ENCODE data around the gene JPH4.
"Not testable (repeated sequence)": the region's sequence is repeated elsewhere in the genome, so short reads cannot be mapped to it uniquely, and the experiment has no call there.

The JPH4 gene

DNA sequence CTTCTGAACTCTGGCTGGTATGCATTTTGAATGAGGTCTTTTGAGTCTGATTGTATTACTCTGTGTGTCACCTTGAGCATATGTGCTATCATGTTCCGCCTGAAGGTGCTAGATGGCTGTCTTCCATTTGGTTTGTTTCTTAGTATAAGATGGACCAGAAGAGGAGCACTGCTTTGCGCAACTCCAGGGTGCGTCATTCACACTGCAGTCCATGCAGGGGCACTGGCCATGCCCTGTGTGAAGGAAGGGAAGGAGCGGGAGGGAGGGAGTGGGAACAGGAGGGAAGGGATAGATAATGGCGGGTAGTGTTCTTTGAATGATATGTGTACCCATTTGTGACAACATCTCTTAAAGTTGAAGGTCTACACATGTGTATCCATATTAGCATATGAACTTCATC lies 35.2 kb downstream of the JPH4 start:
- Histone ChIP-seq H3K4me1 (ENCODE audit: control insufficient read depth, insufficient read depth, low read length, unreplicated experiment) (peaks cover 9% of the 10 kb centered on the region), H3K27ac (ENCODE audit: low read depth, low read length) (no peak overlapping the region), H2AFZ (ENCODE audit: low read length, unreplicated experiment) (no peak overlapping the region), H3K36me3 (ENCODE audit: insufficient read depth, low read length) (no peaks in the 10 kb centered on the region), H3K27me3 (ENCODE audit: insufficient read depth, low read length) (no peaks in the 10 kb centered on the region), H3K4me3 (ENCODE audit: low read depth, low read length) (no peak overlapping the region), H3K79me2 (ENCODE audit: control insufficient read depth, insufficient read depth, low read length, unreplicated experiment) (no peaks in the 10 kb centered on the region)

DNA sequence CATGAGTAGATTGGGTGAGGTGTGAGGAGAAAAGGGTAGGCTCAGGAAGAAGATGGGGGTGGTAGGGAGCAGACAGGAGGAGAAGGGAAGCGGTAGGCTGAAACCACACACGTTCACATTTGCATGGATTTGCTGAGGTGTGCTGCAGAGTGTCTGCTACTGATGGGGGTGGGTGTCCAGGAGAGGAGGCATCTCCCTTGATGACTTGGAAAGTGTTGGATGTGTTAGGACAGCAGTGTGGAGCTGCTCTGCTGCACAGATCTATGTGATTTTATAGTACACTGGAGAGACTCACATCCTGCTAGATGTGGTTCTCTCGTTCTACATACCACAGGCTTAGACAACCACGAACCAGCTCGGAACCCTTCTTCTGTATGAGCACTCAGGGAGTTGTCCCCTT lies 36.3 kb downstream of the JPH4 start:
- H3K27me3 ChIP-seq (ENCODE audit: insufficient read depth, low read length): no peaks in the 10 kb centered on the region
- no peaks in the 10 kb centered on the region for H3K36me3 ChIP-seq (ENCODE audit: insufficient read depth, low read length)
- H3K27ac ChIP-seq (ENCODE audit: low read depth, low read length): no peak overlapping the region
- no peak overlapping the region for H3K4me3 ChIP-seq (ENCODE audit: low read depth, low read length)
- H3K4me1 ChIP-seq (ENCODE audit: control insufficient read depth, insufficient read depth, low read length, unreplicated experiment): peaks cover 9% of the 10 kb centered on the region
- H3K79me2 ChIP-seq (ENCODE audit: control insufficient read depth, insufficient read depth, low read length, unreplicated experiment): no peaks in the 10 kb centered on the region
- H2AFZ ChIP-seq (ENCODE audit: low read length, unreplicated experiment): no peak overlapping the region

DNA sequence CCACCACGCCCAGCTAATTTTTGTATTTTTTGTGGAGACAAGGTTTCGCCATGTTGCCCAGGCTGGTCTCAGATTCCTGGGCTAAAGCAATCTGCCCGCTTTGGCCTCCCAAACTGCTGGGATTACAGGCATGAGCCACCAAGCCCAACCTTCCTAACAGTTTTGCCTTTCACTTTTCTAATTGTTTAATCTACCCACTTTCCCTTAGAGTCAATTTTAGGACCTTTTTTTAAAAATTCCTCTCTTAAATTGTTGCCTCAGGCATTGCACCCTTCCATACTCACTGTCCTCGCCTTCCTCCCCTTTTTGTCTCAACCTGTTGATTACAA lies 38.5 kb downstream of the JPH4 start:
- Histone ChIP-seq H3K4me3 (ENCODE audit: low read depth, low read length) (no peak overlapping the region), H3K27me3 (ENCODE audit: insufficient read depth, low read length) (no peaks in the 10 kb centered on the region), H3K4me1 (ENCODE audit: control insufficient read depth, insufficient read depth, low read length, unreplicated experiment) (peaks cover 8% of the 10 kb centered on the region), H3K27ac (ENCODE audit: low read depth, low read length) (no peak overlapping the region), H3K36me3 (ENCODE audit: insufficient read depth, low read length) (no peaks in the 10 kb centered on the region), H2AFZ (ENCODE audit: low read length, unreplicated experiment) (no peak overlapping the region), H3K79me2 (ENCODE audit: control insufficient read depth, insufficient read depth, low read length, unreplicated experiment) (no peaks in the 10 kb centered on the region)

DNA sequence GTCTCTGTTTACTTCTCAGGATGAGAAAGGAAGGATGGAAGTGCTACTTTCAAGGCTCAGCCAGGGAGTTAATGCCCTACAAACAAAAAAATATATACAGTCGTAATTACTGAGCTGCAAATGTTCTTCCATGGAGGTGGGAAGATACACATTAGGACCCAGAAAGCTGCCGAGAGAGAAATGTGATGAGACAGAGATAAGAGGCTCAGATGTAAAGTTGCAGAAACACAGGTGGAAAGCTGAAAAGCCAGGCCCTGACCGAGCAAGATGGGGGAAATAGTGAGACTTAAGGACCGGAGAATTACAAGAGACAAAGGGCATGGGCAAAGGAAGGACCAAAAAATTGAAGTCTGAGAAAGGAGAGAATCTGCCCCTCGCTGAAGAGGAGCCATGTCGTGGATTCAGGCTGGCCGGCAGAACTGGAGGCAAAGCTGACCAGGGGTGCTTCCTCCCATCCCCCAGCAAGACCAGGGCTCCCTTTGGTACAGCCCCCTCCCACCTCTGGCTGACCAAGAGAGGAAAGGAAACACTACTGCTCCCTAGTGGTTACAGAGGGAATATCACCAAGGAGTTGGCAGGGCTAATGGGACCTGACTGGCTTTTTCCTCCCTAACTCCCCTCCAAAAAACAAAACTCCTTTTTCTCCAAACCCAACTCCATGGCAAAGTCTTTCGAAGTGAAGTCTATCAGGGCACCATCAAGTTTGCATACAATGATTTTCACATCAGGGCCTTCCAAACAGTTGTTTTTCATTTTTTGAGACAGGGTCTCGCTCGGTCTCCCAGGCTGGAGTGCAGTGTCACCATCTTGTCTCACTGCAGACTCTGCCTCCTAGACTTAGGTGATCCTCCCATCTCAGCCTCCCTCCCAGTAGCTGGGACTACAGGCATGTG lies 39.1 kb downstream of the JPH4 start:
- H3K79me2 ChIP-seq (ENCODE audit: control insufficient read depth, insufficient read depth, low read length, unreplicated experiment): no peaks in the 10 kb centered on the region
- H3K36me3 ChIP-seq (ENCODE audit: insufficient read depth, low read length): no peaks in the 10 kb centered on the region
- no peak overlapping the region for H3K4me3 ChIP-seq (ENCODE audit: low read depth, low read length)
- peaks cover 6% of the 10 kb centered on the region for H3K4me1 ChIP-seq (ENCODE audit: control insufficient read depth, insufficient read depth, low read length, unreplicated experiment)
- peak overlapping the region; percentile 67 for H2AFZ ChIP-seq (ENCODE audit: low read length, unreplicated experiment)
- no peaks in the 10 kb centered on the region for H3K27me3 ChIP-seq (ENCODE audit: insufficient read depth, low read length)
- H3K27ac ChIP-seq (ENCODE audit: low read depth, low read length): no peak overlapping the region

DNA sequence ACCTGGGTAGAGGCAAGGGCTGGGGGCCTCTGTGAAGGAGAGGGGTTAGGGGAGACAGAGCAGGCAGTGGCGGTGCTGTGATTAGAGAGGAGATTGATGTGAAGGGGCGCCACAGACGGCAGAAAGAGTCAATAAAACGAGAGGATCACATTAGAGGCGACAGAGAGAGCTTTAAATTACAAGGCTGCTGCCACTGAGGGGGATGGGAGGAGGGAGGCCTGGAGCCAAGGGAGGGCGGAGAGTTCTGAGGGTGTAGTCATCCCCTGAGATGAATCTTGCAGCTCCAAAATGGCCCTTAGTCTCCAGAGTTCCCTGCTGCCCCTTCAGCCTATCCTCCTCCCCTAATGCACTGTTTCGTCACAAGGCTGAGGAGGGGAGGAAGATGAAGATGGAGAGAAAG lies 39.8 kb downstream of the JPH4 start:
- H3K79me2 ChIP-seq (ENCODE audit: control insufficient read depth, insufficient read depth, low read length, unreplicated experiment): no peaks in the 10 kb centered on the region
- peaks cover 6% of the 10 kb centered on the region for H3K4me1 ChIP-seq (ENCODE audit: control insufficient read depth, insufficient read depth, low read length, unreplicated experiment)
- H3K27ac ChIP-seq (ENCODE audit: low read depth, low read length): no peak overlapping the region
- H3K4me3 ChIP-seq (ENCODE audit: low read depth, low read length): no peak overlapping the region
- H3K36me3 ChIP-seq (ENCODE audit: insufficient read depth, low read length): no peaks in the 10 kb centered on the region
- peak overlapping the region; percentile 67 for H2AFZ ChIP-seq (ENCODE audit: low read length, unreplicated experiment)
- H3K27me3 ChIP-seq (ENCODE audit: insufficient read depth, low read length): no peaks in the 10 kb centered on the region

DNA sequence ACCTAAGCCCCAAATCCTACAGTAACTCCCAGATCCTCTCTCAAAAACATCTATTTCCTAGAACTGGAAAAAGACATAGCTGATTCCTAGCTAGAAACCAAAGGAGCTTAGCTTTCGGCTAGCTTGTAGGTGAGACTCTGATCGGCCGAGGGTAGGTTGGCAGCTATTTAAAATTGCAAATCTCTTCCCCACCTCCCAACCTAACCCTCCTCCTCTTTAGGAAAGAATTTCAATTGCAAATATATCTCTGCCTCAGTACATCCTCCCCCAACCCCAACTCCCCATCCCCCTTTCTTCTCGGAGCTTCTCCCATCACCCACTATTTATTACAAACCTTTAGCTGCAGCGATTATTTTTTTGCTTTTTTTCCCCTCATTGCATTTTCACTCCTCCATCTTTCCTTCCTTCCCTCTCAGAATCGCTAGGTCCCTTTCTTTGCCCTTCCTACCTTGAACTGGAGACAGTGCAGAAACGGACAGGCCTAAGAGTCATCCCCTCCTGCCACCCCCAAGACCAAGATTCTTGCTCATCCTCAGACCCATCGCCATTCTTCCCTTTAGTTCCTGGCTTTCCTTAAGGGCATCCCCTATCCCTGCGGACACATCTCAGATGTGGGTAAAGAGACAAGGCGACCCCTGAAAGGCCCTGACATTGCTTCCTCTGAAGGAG lies 40.4 kb downstream of the JPH4 start:
- H3K4me3 ChIP-seq (ENCODE audit: low read depth, low read length): no peak overlapping the region

DNA sequence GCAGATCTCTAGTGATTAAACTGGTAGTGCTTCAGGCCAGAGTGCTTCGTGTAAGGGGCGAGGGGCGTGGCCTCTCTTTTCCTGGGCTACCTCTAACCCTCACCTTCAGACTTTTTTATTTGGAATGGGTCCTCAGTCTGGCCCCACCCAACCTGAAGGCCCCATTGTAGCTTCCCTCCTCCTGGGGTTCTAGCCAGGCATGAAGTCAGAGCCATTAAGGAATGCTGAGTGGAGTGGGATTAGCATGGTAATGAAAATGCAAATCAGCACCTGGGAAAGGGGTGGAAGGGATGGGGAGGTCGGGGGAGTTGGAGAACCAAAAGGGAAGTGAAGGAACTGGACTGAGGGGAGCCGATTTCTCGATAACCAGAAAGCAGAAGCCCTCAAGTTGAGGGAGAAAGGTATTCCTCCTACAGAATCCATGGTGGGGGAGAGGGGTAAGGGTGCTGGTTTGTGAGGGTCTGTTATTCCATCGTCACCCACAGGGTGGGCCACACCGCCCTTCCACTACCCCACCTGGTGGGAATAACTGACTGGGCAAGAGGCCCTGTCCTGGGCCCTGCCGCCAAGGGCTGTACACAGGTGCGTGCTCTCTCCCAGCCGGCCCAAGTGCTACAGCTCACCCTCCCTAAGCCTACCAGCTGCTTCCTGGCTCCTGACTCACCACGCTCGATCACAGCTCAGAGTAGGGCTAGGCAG lies 41.1 kb downstream of the JPH4 start:
- H3K27ac ChIP-seq (ENCODE audit: low read depth, low read length): no peak overlapping the region
- H3K79me2 ChIP-seq (ENCODE audit: control insufficient read depth, insufficient read depth, low read length, unreplicated experiment): no peaks in the 10 kb centered on the region
- H3K36me3 ChIP-seq (ENCODE audit: insufficient read depth, low read length): no peaks in the 10 kb centered on the region
- no peaks in the 10 kb centered on the region for H3K27me3 ChIP-seq (ENCODE audit: insufficient read depth, low read length)
- H2AFZ ChIP-seq (ENCODE audit: low read length, unreplicated experiment): no peak overlapping the region
- no peak overlapping the region for H3K4me3 ChIP-seq (ENCODE audit: low read depth, low read length)
- peaks cover 6% of the 10 kb centered on the region for H3K4me1 ChIP-seq (ENCODE audit: control insufficient read depth, insufficient read depth, low read length, unreplicated experiment)

More for the DNA sequence above, 40.4 kb downstream of the JPH4 start:
- no peaks in the 10 kb centered on the region for H3K36me3 ChIP-seq (ENCODE audit: insufficient read depth, low read length)
- H3K4me1 ChIP-seq (ENCODE audit: control insufficient read depth, insufficient read depth, low read length, unreplicated experiment): peaks cover 6% of the 10 kb centered on the region
- H2AFZ ChIP-seq (ENCODE audit: low read length, unreplicated experiment): no peak overlapping the region
- no peaks in the 10 kb centered on the region for H3K27me3 ChIP-seq (ENCODE audit: insufficient read depth, low read length)
- H3K27ac ChIP-seq (ENCODE audit: low read depth, low read length): no peak overlapping the region
- H3K79me2 ChIP-seq (ENCODE audit: control insufficient read depth, insufficient read depth, low read length, unreplicated experiment): no peaks in the 10 kb centered on the region

DNA sequence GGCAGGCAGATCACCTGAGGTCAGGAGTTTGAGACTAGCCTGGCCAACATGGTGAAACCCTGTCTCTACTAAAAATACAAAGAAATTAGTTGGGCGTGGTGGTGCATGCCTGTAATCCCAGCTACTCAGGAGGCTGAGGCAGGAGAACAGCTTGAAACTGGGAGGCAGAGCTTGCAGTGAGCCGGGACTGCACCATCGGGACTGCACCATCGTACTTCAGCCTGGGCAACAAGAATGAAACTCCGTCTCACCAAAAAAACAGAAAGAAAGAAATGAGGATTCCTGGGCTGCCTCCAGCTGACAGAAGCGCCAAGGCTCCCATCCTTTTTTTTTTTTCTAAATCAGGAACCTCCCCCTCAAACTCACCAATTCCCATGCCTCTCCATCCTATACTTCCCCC lies 41.7 kb downstream of the JPH4 start:
- not testable (repeated sequence) for H3K36me3 ChIP-seq (ENCODE audit: insufficient read depth, low read length); H3K79me2 ChIP-seq (ENCODE audit: control insufficient read depth, insufficient read depth, low read length, unreplicated experiment); H3K4me3 ChIP-seq (ENCODE audit: low read depth, low read length); H3K27ac ChIP-seq (ENCODE audit: low read depth, low read length); H3K4me1 ChIP-seq (ENCODE audit: control insufficient read depth, insufficient read depth, low read length, unreplicated experiment); H3K27me3 ChIP-seq (ENCODE audit: insufficient read depth, low read length); H2AFZ ChIP-seq (ENCODE audit: low read length, unreplicated experiment)

DNA sequence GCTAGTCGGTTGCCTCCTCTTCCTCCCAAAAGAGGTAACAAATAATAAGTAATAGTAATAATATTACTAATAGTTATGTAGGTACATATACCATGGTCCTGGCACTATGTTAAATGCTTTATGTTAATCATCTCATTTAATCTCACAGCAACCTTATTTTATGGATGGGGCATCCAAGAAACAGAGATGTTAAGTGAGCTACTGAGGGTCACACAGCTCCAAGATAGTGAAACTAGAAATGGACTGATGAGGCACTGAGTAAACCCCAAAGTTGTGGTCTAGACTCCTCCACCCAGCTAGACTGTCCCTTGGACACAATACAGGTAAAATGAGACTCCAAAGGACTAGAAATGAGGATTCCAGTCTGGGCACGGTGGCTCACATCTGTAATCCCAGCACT lies 42.1 kb downstream of the JPH4 start:
- H2AFZ ChIP-seq (ENCODE audit: low read length, unreplicated experiment): no peak overlapping the region
- H3K27me3 ChIP-seq (ENCODE audit: insufficient read depth, low read length): no peaks in the 10 kb centered on the region
- H3K27ac ChIP-seq (ENCODE audit: low read depth, low read length): no peak overlapping the region
- H3K36me3 ChIP-seq (ENCODE audit: insufficient read depth, low read length): no peaks in the 10 kb centered on the region
- H3K4me1 ChIP-seq (ENCODE audit: control insufficient read depth, insufficient read depth, low read length, unreplicated experiment): peaks cover 6% of the 10 kb centered on the region
- H3K79me2 ChIP-seq (ENCODE audit: control insufficient read depth, insufficient read depth, low read length, unreplicated experiment): no peaks in the 10 kb centered on the region
- H3K4me3 ChIP-seq (ENCODE audit: low read depth, low read length): no peak overlapping the region

DNA sequence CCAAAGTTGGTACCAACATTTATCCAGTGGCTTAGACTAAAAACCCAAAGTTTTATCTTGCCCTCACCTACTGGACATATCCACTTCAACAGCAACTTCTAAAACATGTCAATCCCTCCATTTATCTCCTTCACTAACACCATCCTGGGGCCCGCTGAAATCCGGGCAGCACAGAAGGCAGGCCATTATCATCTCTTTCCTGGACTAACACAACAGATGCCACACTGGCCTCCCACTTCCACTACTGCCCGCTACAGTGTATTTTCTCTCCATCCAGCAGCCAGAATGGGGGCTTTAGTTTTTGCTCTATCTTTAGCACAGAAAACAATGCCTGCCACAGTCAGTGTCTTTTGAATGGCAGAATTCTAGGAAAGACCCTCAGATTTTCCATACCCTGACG lies 42.6 kb downstream of the JPH4 start:
- Histone ChIP-seq H3K27me3 (ENCODE audit: insufficient read depth, low read length) (no peaks in the 10 kb centered on the region), H3K27ac (ENCODE audit: low read depth, low read length) (no peak overlapping the region), H3K4me1 (ENCODE audit: control insufficient read depth, insufficient read depth, low read length, unreplicated experiment) (peaks cover 6% of the 10 kb centered on the region), H3K4me3 (ENCODE audit: low read depth, low read length) (no peak overlapping the region), H2AFZ (ENCODE audit: low read length, unreplicated experiment) (no peak overlapping the region), H3K36me3 (ENCODE audit: insufficient read depth, low read length) (no peaks in the 10 kb centered on the region), H3K79me2 (ENCODE audit: control insufficient read depth, insufficient read depth, low read length, unreplicated experiment) (no peaks in the 10 kb centered on the region)

Data from ACC112 (cell line).